Measurements from ENCODE around the gene DYRK1B. TPM values are rescaled to one million over a fixed set of nuclear protein-coding genes. Genes with fewer than 3 reads are reported as not detected.

The DYRK1B gene
- polyA plus RNA-seq, 1 of the 3 experiments (the other 2 are of a cell fraction): 17.2 TPM

DNA sequence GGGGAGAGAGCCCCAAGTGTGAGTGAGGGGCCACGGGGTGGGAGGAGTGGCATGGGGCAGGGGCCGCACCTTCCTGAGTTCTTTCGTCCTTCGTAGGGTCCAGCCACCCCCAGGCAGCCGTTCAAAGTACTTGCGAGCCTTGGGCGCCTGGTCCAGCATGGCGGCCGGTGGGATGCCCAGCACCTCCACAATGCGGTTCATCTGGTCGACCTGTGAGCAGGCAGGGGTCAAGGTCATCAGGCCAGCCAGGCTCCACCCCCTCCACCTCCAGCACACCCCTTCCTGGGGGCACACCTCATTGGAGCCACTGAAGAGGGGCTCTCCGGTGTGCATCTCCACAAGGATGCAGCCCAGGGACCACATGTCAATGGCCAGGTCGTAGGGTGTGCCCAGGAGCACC is 6.7 kb downstream of the DYRK1B start (continued):
- no peak for TF ChIP-seq RAD21 (IDR thresholded peaks at IDR 0.05; ENCODE audit: low read length)
- TF ChIP-seq MEF2A (IDR thresholded peaks at IDR 0.05; ENCODE audit: borderline replicate concordance, low read depth): no peak
- TF ChIP-seq FOSL2 (IDR thresholded peaks at IDR 0.05; ENCODE audit: borderline replicate concordance, low read depth): no peak

DNA sequence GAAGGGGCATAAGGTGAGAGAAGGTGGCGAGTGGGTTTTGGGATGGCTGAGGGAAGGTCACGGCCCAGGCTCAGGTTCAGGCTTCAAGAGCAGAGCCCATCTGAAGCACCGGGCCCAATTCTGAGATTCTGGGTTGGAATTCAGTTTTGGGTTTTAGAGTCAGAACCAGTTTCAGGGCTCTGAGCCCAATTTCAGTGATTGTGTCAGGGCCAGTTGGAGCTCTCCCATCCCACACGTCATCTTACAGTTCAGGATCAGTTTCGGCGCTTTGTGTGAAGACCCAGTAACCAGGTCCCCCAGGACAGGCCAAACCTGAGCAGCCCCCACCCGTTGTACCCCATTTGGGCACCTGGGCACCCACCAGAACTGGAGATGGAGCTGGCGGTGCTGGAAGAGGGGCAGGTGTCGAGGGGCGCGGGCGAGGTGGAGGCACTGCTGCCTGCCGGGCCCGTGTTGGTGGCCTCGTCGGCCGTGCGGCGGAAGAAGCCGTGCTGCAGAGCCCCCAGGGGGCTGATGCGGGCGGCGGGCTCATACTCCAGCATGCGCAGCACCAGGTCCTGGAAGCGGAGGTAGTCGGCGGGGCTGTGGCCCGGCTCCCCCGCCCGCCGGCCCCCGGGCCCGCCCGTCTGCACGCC is 7.5 kb downstream of the DYRK1B start:
- H4K20me1 ChIP-seq (ENCODE audit: insufficient read depth): no peaks in the 10 kb centered on the region
- H3K9me2 ChIP-seq: no peaks in the 10 kb centered on the region
- H3K4me3 ChIP-seq (ENCODE audit: low read depth in 2 of 2, low read length in 1 of 2): no peak overlapping the region
- H3F3A ChIP-seq (replicated peaks; ENCODE audit: insufficient read depth): no peaks in the 10 kb centered on the region
- 98% methylated on average over 25 of the region's 35 CpGs for WGBS (ENCODE audit: low lambda C conversion rate)
- H3K27me3 ChIP-seq (ENCODE audit: insufficient read depth): no peaks in the 10 kb centered on the region
- H3K4me1 ChIP-seq (ENCODE audit: control insufficient read depth in 1 of 2, insufficient read depth in 2 of 2, low read depth in 1 of 2, low read length in 1 of 2): peaks cover 0 to 11% of the 10 kb centered on the region in 2 experiments; a peak in 1 of 4 replicates
- peaks cover 25 to 46% of the 10 kb centered on the region in 2 experiments for H3K36me3 ChIP-seq (replicated peaks in 1 of 2; ENCODE audit: control insufficient read depth in 1 of 2, insufficient read depth in 2 of 2, low read length in 1 of 2)
- POLR2A ChIA-PET: no interaction called here
- no peak for TF ChIP-seq RFX5 (IDR thresholded peaks at IDR 0.05; ENCODE audit: low read length)
- TF ChIP-seq ELF1 (IDR thresholded peaks at IDR 0.05): no peak
- no peak for TF ChIP-seq EP300 (IDR thresholded peaks at IDR 0.05; ENCODE audit: borderline replicate concordance in 1 of 2, low read depth in 1 of 2, low read length in 1 of 2)
- TF ChIP-seq SIN3A (IDR thresholded peaks at IDR 0.05; ENCODE audit: borderline replicate concordance, low read depth, low read length): no peak
- TF ChIP-seq, protein P1, sequence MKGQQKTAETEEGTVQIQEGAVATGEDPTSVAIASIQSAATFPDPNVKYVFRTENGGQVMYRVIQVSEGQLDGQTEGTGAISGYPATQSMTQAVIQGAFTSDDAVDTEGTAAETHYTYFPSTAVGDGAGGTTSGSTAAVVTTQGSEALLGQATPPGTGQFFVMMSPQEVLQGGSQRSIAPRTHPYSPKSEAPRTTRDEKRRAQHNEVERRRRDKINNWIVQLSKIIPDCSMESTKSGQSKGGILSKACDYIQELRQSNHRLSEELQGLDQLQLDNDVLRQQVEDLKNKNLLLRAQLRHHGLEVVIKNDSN (IDR thresholded peaks at IDR 0.05; ENCODE audit: borderline replicate concordance, low read depth): no peak
- peaks cover 8% of the 10 kb centered on the region; the same call in 1 of the 2 replicates for H3K79me2 ChIP-seq (ENCODE audit: insufficient read depth)
- no peak overlapping the region for H2AFZ ChIP-seq (ENCODE audit: low read depth)
- H3K27ac ChIP-seq (ENCODE audit: low read depth in 2 of 2, low read length in 1 of 2): no peak overlapping the region; a peak in 1 of 4 replicates
- no peak for DNase-seq
- CTCF ChIA-PET: interaction anchor here (4.4 kb wide), 1 partner anchor 17 kb away, joined by 26 read pairs; no protein-coding TSS in a partner anchor
- H3K9ac ChIP-seq: no peak overlapping the region
- H3K4me2 ChIP-seq: no peak overlapping the region
- H3K9me3 ChIP-seq: no peaks in the 10 kb centered on the region

DNA sequence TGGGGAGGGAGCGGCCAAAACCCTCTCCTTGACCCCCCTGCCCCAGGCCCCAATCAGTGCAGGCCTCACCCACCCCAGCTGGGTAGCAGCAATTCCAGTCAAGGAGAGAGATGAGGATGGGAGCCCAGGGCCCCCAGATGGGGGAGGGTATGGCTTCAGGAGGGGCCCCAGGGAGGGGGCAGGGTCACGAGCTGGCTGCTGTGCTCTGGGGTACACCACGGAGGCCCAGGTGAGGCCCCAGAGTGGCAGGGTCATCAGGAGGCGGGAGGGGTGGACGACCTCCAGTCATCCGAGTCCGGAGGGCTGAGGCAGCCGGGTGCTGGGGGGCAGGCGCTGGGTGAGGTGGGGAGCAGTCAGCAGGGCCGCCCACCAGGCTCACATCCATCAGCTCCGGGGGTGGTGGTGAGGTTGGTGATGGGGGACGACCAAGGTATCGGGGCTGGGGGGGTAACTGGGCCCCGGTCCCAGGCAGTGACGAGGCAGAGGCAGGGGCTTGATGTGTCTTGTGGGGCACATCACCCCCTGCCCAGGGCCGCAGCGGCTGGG is 8.4 kb downstream of the DYRK1B start:
- H3K9ac ChIP-seq: no peak overlapping the region
- WGBS (ENCODE audit: low lambda C conversion rate): 92% methylated on average over 6 of the region's 17 CpGs
- H2AFZ ChIP-seq (ENCODE audit: low read depth): no peak overlapping the region
- peak overlapping the region in 1 of 2 experiments; percentile 72; a peak in 2 of 4 replicates for H3K27ac ChIP-seq (ENCODE audit: low read depth in 2 of 2, low read length in 1 of 2)
- no peaks in the 10 kb centered on the region for H4K20me1 ChIP-seq (ENCODE audit: insufficient read depth)
- no peaks in the 10 kb centered on the region for H3K27me3 ChIP-seq (ENCODE audit: insufficient read depth)
- H3K9me3 ChIP-seq: no peaks in the 10 kb centered on the region
- ChIA-PET CTCF (interaction anchor here (1.0 to 4.4 kb wide), 2 partner anchors 17 to 18 kb away, joined by 6 to 26 read pairs; no protein-coding TSS in a partner anchor), POLR2A (interaction anchor here (2.3 kb wide), 1 partner anchor 8 kb away, joined by 9 read pairs; no protein-coding TSS in a partner anchor)
- H3K4me3 ChIP-seq (ENCODE audit: low read depth in 2 of 2, low read length in 1 of 2): no peak overlapping the region
- H3F3A ChIP-seq (replicated peaks; ENCODE audit: insufficient read depth): no peaks in the 10 kb centered on the region
- H3K9me2 ChIP-seq: no peaks in the 10 kb centered on the region
- TF ChIP-seq, protein P2, sequence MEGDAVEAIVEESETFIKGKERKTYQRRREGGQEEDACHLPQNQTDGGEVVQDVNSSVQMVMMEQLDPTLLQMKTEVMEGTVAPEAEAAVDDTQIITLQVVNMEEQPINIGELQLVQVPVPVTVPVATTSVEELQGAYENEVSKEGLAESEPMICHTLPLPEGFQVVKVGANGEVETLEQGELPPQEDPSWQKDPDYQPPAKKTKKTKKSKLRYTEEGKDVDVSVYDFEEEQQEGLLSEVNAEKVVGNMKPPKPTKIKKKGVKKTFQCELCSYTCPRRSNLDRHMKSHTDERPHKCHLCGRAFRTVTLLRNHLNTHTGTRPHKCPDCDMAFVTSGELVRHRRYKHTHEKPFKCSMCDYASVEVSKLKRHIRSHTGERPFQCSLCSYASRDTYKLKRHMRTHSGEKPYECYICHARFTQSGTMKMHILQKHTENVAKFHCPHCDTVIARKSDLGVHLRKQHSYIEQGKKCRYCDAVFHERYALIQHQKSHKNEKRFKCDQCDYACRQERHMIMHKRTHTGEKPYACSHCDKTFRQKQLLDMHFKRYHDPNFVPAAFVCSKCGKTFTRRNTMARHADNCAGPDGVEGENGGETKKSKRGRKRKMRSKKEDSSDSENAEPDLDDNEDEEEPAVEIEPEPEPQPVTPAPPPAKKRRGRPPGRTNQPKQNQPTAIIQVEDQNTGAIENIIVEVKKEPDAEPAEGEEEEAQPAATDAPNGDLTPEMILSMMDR (IDR thresholded peaks at IDR 0.05): no peak
- TF ChIP-seq, protein P3, sequence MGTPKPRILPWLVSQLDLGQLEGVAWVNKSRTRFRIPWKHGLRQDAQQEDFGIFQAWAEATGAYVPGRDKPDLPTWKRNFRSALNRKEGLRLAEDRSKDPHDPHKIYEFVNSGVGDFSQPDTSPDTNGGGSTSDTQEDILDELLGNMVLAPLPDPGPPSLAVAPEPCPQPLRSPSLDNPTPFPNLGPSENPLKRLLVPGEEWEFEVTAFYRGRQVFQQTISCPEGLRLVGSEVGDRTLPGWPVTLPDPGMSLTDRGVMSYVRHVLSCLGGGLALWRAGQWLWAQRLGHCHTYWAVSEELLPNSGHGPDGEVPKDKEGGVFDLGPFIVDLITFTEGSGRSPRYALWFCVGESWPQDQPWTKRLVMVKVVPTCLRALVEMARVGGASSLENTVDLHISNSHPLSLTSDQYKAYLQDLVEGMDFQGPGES (IDR thresholded peaks at IDR 0.05; ENCODE audit: low read depth, low read length): no peak
- TF ChIP-seq, protein P1 (IDR thresholded peaks at IDR 0.05; ENCODE audit: borderline replicate concordance, low read depth): no peak
- TF ChIP-seq, protein P4, sequence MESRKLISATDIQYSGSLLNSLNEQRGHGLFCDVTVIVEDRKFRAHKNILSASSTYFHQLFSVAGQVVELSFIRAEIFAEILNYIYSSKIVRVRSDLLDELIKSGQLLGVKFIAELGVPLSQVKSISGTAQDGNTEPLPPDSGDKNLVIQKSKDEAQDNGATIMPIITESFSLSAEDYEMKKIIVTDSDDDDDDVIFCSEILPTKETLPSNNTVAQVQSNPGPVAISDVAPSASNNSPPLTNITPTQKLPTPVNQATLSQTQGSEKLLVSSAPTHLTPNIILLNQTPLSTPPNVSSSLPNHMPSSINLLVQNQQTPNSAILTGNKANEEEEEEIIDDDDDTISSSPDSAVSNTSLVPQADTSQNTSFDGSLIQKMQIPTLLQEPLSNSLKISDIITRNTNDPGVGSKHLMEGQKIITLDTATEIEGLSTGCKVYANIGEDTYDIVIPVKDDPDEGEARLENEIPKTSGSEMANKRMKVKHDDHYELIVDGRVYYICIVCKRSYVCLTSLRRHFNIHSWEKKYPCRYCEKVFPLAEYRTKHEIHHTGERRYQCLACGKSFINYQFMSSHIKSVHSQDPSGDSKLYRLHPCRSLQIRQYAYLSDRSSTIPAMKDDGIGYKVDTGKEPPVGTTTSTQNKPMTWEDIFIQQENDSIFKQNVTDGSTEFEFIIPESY (IDR thresholded peaks at IDR 0.05; ENCODE audit: borderline replicate concordance, low read depth): no peak
- H3K36me3 ChIP-seq (replicated peaks in 1 of 2; ENCODE audit: control insufficient read depth in 1 of 2, insufficient read depth in 2 of 2, low read length in 1 of 2): peaks cover 26 to 38% of the 10 kb centered on the region in 2 experiments
- DNase-seq: no peak
- no peak overlapping the region for H3K4me2 ChIP-seq
- H3K79me2 ChIP-seq (ENCODE audit: insufficient read depth): peaks cover 8% of the 10 kb centered on the region; the same call in 1 of the 2 replicates
- peaks cover 0 to 11% of the 10 kb centered on the region in 2 experiments; a peak in 1 of 4 replicates for H3K4me1 ChIP-seq (ENCODE audit: control insufficient read depth in 1 of 2, insufficient read depth in 2 of 2, low read depth in 1 of 2, low read length in 1 of 2)

Data from SK-N-SH (cell line).